ENCODE data around the gene LMBR1.
A peak's percentile ranks its signal among the peaks of the same experiment; 100 is the strongest.
"Not testable (repeated sequence)": the region's sequence is repeated elsewhere in the genome, so short reads cannot be mapped to it uniquely, and the experiment has no call there.

LMBR1 gene, protein sequence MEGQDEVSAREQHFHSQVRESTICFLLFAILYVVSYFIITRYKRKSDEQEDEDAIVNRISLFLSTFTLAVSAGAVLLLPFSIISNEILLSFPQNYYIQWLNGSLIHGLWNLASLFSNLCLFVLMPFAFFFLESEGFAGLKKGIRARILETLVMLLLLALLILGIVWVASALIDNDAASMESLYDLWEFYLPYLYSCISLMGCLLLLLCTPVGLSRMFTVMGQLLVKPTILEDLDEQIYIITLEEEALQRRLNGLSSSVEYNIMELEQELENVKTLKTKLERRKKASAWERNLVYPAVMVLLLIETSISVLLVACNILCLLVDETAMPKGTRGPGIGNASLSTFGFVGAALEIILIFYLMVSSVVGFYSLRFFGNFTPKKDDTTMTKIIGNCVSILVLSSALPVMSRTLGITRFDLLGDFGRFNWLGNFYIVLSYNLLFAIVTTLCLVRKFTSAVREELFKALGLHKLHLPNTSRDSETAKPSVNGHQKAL

DNA sequence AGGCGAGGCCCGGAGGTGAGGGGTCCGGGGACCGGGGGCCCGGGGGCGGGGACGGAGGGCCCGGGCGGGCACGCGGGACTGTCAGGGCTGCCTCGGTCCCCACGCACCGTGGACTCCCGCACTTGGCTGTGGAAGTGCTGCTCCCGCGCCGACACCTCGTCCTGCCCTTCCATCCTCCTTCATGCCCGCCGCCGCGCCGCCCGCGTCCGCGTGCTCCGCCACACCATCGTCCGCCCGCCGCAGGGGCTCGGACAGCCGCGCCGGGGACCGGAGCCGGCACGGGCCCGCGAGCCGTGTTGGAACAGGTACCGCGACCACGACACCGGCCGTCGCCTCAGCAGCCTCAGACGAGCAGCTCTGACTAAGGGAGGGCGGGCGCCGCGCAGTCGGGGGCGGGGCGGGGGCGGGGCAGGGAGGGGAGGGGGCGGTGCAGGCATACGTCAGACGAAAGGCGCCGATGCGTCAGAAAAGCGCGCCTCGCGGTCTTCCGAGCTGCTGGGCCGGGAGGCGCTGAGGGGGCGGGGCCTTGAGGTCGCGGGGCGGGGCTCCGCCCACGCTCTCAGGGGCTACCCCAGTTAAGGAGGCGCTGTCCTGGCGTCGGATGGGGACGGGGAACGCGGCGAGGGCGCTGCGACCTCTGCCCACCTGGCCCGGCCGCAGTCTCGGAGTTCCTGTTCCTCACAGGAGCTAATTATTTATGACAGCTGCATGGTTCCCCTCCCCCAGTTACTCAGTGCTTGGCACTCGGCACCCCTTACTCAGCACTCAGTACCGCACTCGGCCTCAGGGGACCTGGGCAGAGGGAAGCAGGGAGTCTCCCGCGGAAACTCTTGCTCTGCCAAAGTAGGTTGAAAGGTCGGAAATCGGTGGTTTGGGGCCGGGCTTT lies at the start of gene LMBR1:
Gene LMBR1 (minus strand): TSS at position 363 of the 886 bp plus-strand sequence. CDS start 190 bp downstream, at position 173.
- peak; percentile 96 for DNase-seq (ENCODE audit: low read depth)

DNA sequence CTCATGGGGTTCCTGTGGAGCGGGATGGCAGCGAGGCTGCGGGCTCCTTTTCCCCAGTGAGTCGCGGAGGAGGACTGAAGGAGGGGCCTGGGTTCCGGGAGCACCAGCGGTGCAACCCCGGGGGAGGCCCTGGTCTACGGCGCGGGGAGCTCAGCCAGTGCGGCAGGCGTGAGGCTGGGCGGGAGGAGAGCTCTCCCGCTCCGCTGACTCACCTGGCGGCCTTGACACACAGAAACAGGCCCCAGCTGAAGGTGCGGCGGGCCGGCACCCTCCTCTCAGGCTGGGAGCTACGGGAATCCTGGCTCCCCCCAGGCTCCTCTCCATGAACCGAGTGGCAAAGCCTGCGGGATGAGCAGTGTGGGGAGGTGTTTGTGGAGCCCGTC lies 49.7 kb upstream of the LMBR1 start:
- DNase-seq (ENCODE audit: low read depth): no peak

DNA sequence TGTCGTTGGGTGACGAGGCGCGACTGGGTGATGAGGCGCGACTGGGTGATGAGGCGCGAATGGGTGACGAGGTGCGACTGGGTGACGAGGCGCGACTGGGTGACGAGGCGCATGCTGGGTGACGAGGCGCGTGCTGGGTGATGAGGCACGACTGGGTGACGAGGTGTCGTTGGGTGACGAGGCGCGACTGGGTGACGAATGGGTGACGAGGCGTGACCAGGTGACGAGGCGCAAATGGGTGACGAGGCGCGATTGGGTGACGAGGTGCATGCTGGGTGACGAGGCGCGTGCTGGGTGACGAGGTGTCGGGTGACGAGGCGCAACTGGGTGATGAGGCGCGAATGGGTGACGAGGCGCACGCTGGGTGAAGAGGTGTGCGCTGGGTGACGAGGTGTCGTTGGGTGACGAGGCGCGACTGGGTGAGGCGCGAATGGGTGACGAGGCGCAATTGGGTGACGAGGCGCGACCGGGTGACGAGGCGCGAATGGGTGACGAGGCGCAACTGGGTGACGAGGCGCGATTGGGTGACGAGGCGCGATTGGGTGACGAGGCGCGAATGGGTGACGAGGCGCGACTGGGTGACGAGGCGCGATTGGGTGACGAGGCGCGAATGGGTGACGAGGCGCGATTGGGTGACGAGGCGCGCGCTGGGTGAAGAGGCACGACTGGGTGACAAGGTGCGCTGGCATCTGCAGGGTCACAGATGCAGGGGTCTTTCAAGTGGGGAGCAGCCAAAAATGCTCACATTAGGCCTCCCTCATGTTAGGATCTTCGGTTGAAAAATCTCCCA lies 48.6 kb upstream of the LMBR1 start:
- DNase-seq (ENCODE audit: low read depth): no peak

DNA sequence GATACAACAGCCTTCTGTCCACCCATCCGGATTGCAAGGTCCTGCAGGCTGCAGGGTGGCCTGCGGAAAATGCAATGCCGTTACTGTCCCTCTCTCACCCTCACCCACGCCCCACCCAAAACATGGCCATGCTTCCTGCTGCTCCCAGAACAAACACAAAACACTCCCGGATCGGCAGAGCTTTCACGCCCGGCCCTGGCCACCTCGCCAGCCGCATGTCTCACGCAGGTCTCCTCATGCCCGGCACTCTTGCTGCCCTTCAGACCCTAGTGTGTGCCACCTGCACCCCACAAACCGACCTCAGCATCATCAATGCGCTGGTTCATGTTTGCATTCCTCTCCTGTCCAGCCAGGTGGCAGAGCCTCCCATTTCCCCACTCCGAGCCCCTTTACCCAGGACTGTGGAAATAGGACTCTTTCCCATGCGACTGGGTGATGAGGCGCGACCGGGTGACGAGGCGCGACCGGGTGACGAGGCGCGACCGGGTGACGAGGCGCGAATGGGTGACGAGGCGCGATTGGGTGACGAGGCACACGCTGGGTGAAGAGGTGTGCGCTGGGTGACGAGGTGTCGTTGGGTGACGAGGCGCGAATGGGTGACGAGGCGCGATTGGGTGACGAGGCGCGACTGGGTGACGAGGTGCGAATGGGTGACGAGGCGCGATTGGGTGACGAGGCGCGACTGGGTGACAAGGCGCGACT lies 47.6 kb upstream of the LMBR1 start:
- no peak for DNase-seq (ENCODE audit: low read depth)

DNA sequence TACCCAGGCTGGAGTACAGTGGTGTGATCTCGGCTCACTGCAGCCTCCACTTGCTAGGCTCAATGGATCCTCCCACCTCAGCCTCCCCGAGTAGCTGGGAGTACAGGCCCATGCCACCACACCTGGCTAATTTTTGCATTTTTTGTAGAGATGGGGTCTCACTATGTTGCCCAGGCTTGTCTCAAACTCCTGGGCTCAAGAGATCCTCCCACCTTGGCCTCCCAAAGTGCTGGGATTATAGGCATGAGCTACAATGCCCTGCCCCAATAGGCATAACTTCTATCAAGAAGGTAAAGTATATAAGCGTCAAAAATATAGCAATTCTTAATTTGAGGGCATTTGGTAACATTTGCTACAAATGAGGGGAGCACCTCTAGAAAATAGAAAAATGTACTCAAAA lies 43.8 kb upstream of the LMBR1 start:
- DNase-seq (ENCODE audit: low read depth): not testable (repeated sequence)

DNA sequence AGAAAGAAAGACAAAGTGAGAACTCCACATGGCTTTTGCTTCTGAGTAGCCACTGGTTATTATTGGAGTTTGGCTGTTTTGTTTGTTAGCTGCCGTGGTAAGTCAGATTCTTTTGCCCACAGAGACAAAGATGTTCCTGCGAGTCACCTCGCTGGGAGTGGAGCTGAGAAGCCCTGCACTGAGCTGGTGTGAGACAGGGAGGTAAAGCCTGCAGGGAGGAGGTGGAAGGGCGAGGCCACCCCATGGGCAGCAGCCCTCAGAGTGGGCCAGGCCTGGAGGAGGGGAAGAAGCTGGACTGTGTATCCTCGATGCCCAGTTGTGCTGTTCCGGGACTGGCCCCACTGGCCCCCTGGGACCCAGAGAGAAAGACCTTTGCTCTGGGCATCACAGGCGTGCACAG lies 42.3 kb upstream of the LMBR1 start:
- DNase-seq (ENCODE audit: low read depth): no peak

DNA sequence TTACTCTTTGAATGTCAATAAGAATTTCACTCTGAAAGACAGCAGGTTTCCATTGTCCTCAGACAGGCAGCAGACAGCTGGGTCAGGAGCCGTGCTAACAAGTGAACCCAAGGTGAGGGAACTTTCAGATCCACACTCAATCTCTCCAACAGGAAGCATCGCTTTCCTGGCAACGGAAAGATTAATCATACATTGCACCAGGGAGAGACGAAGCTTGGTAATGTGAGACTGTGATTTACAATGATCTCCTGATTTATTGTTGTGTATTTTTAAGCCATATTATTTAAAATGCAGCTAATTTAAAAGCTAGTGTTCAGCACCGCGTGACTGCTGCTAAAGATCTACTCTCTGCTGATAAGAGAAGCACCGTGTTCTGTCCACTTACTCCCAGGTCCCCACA lies 39.0 kb upstream of the LMBR1 start:
- no peak for DNase-seq (ENCODE audit: low read depth)

DNA sequence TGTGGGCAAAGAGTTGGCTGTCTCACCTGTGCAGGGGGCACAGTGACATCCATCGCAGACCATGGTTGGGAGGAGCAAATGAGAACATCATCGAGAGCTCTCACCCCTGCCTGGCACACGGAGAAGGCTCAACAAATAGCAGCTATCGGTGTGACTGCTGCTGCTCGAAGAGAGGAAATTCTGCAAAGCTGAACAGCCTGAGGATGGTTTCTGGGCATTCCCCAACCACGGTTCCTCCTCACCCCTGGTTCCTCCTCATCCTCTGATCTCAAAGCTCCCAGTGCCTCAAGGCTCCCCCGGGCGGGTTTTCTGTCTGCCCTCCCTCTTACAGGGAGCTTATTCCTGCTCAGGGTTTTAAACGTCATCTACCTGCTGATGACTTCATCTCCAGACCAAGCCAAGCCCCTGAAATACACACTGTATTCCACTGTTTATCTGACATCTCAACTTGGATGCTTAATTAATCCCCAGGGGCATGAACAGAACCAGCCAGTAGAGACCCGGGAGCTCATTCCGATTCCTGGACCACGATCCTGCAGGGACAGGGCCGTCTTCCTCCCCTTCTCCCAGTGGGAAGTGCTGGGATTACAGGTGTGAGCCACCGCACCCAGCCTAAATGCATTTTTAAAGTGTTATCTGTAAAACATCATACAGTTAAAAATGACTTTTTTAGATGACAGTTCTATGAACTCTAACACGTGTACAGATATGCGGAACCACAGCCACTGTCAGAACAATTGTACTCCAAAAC lies 37.0 kb upstream of the LMBR1 start:
- no peak for DNase-seq (ENCODE audit: low read depth)

DNA sequence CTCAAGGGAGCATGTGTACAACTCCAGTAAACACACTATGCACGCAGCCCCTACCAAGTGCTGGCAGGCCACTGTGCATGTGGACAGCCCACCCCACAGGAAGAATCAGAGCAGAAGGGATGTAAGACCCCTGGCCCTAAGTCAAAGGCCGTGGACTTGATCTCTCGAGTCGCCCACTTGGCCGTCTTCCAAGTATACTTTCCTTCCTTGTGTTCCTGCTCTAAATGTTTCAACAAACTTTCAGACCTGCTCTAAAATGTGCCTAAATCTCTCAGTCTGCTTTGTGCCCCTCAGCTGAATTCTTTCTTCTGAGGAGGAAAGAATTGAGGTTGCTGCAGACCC lies 35.4 kb upstream of the LMBR1 start:
- no peak for DNase-seq (ENCODE audit: low read depth)

DNA sequence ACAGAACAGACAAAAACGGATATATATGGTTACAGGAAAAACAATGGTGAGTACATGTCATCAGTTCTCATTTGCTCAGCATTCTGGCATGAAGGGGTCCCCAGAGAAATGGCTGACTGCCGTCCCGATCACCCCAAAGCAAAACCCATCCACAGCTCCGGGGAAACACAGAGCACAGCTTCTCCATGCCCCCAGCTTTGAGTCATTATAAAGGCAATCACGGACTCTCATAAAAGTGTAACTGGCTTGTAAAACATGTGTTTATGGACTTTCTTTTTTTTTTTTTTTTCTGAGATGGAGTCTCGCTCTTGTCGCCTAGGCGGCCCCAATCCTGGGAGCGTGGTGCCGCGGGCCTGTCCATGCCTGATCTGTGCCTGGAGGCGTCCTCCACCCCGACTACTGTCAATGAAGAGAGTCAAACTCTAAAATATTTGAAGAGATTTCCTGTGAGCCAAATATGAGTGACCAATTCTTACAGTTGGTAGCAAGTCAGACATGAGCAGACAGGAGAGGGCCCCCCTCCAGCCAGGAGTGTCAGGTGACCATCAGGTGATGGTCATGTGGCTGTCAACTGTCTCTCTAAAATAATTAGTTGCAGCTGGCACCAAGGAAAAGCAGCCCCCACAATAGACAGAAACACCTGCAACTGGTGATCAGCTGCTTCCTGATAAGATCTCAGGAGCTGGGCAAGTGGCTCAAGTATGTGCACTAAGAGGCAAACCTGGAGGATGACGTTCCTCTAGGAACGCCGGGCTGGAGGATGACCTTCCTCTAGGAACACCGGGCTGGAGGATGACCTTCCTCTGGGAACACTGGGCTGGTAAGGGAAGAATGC lies 34.8 kb upstream of the LMBR1 start:
- no peak for DNase-seq (ENCODE audit: low read depth)

DNA sequence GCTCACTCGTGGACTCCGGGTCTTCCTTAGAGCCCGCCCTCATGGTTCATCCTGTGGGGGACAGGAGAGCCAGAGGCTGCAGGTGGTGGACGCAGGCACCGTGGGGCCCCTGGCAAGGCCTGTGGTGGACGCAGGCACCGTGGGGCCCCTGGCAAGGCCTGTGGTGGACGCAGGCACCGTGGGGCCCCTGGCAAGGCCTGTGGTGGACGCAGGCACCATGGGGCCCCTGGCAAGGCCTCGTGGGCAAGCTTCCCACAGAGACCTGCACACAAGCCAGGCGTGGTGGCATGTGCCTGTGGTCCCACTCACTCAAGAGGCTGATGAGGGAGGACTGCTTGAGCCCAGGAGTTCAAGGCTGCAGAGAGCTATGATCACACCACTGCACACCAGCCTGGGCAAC lies 32.8 kb upstream of the LMBR1 start:
- DNase-seq (ENCODE audit: low read depth): not testable (repeated sequence)

DNA sequence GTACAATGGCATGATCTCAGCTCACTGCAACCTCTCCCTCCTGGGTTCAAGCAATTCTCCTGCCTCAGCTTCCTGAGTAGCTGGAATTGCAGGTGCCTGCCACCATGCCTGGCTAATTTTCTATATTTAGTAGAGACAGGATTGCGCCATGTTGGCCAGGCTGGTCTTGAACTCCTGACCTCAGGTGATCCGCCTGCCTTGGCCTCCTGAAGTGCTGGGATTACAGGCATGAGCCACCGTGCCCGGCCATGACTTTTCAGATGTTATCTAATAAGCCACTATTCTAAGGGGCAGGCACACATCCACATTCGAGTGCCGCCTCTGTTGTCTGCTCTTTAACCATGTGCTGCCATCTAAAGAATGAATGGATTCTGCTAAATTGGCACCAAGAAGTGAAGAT lies 29.3 kb upstream of the LMBR1 start:
- not testable (repeated sequence) for DNase-seq (ENCODE audit: low read depth)

DNA sequence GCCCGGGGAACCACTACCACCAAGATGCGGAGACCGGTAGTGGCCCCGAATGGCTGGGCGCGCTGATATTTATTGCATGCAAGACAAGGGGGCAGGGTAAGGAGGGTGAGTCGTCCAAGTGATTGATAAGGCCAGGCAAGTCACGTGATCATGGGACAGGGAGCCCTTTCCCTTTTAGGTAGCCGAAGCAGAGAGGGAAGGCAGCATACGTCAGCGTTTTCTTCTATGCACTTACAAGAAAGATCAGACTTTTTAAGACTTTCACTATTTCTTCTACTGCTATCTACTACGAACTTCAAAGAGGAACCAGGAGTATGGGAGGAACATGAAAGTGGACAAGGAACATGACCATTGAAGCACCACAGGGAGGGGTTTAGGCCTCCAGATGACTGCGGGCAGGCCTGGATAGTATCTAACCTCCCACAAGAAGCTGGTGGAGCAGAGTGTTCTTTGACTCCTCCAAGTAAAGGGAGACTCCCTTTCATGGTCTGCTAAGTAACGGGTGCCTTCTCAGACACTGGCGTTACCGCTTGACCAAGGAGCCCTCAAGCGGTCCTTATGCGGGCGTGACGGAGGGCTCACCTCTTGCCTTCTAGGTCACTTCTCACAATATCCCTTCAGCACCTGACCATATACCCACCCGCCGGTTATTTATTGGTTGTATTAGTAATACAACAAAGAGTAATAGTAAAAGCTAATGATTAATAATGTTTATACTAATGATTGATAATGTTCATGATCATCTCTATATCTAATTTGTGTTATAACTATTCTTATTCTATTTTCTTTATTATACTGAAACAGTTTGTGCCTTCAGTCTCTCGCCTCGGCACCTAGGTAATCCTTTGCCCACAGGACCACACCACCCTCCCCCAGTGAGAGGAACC lies 27.7 kb upstream of the LMBR1 start:
- DNase-seq (ENCODE audit: low read depth): not testable (repeated sequence)

DNA sequence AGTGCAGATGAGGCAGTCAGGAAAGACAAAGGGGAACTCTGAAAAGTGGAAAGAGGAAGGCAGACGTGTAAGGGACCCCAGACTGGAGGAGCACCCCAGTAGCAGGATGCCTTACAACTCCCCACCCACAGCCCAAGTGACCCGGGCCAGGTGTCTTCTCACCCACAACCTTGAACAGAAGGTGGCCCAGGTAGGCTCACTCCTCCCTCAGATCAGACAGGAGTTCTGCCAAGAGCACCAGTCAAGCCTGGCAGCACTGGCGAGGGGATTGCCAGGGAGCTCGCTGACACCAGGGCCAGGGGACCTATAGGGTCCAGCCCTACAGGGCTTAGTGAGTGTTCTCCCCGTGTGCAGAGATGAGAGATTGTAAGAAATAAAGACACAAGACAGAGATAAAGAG lies 27.1 kb upstream of the LMBR1 start:
- no peak for DNase-seq (ENCODE audit: low read depth)

DNA sequence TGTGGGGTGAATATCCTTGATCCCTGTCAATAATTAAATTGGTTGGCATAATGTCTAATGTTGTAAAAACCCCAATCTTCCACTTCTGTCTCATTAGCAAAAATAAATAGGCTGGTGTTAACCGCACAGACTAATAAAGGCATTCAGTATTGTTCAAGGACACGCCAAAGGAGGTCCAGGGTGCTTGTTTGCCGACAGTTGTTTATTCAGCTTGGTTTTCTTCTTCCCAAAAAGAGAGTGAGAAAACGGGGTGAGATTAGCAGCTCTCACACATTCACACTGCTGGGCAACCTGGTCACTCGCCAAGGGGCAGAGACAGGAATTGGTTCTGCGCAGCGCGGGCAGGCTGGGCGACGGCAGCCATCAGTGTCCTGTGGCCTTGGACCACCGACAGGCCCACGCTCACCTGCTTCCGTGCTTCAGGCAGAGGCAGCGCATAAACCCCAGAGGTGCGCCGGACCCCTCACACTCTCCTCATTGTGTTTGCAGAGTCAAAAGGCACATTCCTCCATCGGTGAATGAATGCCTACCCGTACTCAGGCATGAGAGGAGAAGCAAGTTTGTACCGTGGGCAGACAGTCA lies 26.2 kb upstream of the LMBR1 start:
- no peak for DNase-seq (ENCODE audit: low read depth)

DNA sequence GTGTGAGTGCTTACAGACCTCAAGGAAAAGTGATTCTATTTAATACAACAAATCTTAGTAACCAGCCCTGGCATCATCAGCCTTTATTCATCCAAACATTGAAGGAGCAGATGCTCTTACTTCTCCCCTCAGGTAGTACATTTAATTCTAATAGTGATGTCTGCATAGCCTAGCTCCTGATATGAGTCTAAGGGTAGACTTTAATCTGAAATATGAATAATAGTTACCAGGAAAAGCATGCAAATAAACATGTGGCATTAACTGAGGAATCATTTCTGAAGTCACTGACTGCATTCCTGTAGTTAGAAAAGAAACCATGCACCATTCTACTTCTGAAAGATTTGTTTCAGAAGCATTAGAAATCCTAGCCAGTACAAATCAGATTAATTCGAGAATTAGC lies 25.7 kb upstream of the LMBR1 start:
- DNase-seq (ENCODE audit: low read depth): no peak

DNA sequence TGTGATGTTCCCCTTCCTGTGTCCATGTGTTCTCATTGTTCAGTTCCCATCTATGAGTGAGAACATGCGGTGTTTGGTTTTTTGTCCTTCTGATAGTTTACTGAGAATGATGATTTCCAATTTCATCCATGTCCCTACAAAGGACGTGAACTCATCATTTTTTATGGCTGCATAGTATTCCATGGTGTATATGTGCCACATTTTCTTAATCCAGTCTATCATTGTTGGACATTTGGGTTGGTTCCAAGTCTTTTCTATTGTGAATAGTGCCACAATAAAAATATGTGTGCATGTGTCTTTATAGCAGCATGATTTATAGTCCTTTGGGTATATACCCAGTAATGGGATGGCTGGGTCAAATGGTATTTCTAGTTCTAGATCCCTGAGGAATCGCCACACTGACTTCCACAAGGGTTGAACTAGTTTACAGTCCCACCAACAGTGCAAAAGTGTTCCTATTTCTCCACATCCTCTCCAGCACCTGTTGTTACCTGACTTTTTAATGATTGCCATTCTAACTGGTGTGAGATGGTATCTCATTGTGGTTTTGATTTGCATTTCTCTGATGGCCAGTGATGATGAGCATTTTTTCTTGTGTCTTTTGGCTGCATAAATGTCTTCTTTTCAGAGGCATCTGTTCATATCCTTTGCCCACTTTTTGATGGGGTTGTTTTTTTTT lies 16.7 kb upstream of the LMBR1 start:
- not testable (repeated sequence) for DNase-seq (ENCODE audit: low read depth)

DNA sequence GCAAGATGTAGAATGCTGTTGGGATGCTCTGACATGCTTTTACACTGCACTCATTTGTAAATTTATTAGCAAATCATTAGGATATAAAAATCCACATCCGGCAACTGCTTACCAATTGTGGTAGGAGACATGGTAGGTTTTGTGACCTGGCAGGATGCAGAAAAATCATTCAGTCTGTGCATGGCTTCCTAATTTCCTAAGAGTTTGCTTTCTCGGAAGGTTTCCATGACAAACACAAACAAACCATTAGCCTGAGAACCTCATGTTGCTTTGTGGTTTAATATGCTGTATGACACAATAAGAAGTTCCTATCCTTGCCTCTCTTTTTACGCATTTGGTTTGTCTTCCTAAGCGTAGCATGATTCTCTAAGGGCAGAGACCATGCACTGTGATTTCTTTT lies 14.7 kb upstream of the LMBR1 start:
- DNase-seq (ENCODE audit: low read depth): no peak
